Measurements from ENCODE around the gene EHBP1L1. TPM values are rescaled to one million over a fixed set of nuclear protein-coding genes. Genes with fewer than 3 reads are reported as not detected.

Gene EHBP1L1
- total and polyA plus RNA-seq, 9 donors = 21.7 to 63.0 (median 40.3) TPM

GRCh38 chr11:65633390-65634108, 57.7 kb downstream of the EHBP1L1 start:
- H3K36me3 ChIP-seq = no peaks in the 10 kb centered on the region
- no peak overlapping the region for H3K4me3 ChIP-seq
- WGBS, 3 donors = 84 to 87% (median 85%) methylated on average over 20 of the region's 20 CpGs
- H3K4me1 ChIP-seq (ENCODE audit: insufficient read depth) = peaks cover under 1% of the 10 kb centered on the region
- H3K27ac ChIP-seq = no peak overlapping the region
- TF ChIP-seq CTCF (IDR thresholded peaks at IDR 0.05) (no peak), POLR2A (IDR thresholded peaks at IDR 0.05) (no peak), EP300 (IDR thresholded peaks at IDR 0.05) (no peak)
- no peaks in the 10 kb centered on the region for H3K27me3 ChIP-seq
- DNase-seq = no peak
- no peaks in the 10 kb centered on the region for H3K9me3 ChIP-seq
- intact Hi-C loops (cut with DNase I) = loop anchor here in 1 of 4 donors (10.0 kb wide), 1 partner anchor 71 kb away; no protein-coding TSS in a partner anchor

- Histone ChIP-seq H3K4me1 (ENCODE audit: insufficient read depth) (peaks cover 4% of the 10 kb centered on the region), H3K36me3 (no peaks in the 10 kb centered on the region), H3K4me3 (no peak overlapping the region), H3K9me3 (no peaks in the 10 kb centered on the region), H3K27me3 (no peaks in the 10 kb centered on the region), H3K27ac (no peak overlapping the region)
- intact Hi-C loops (cut with DNase I) = loop anchor here in 1 of 4 donors (10.0 kb wide), 1 partner anchor 71 kb away; no protein-coding TSS in a partner anchor
- TF ChIP-seq POLR2A (IDR thresholded peaks at IDR 0.05) (no peak), CTCF (IDR thresholded peaks at IDR 0.05) (no peak), EP300 (IDR thresholded peaks at IDR 0.05) (no peak)
- DNase-seq = no peak
- WGBS, 3 donors = 84 to 87% (median 86%) methylated on average over 14 of the region's 14 CpGs
Measured at GRCh38 chr11:65634109-65634436, 58.2 kb downstream of the EHBP1L1 start.

GRCh38 chr11:65634440-65634839, 58.6 kb downstream of the EHBP1L1 start:
- TF ChIP-seq EP300 (IDR thresholded peaks at IDR 0.05) (no peak), CTCF (IDR thresholded peaks at IDR 0.05) (no peak), POLR2A (IDR thresholded peaks at IDR 0.05) (no peak)
- Histone ChIP-seq H3K4me3 (no peak overlapping the region), H3K36me3 (no peaks in the 10 kb centered on the region), H3K27ac (no peak overlapping the region), H3K9me3 (no peaks in the 10 kb centered on the region), H3K4me1 (ENCODE audit: insufficient read depth) (peaks cover 4% of the 10 kb centered on the region), H3K27me3 (no peaks in the 10 kb centered on the region)
- DNase-seq = no peak
- intact Hi-C loops (cut with DNase I) = loop anchor here in 1 of 4 donors (10.0 kb wide), 1 partner anchor 70 kb away; no protein-coding TSS in a partner anchor
- WGBS, 3 donors = 89 to 93% (median 92%) methylated on average over 11 of the region's 11 CpGs

- no peaks in the 10 kb centered on the region for H3K27me3 ChIP-seq
- WGBS, 3 donors = 90 to 92% (median 92%) methylated on average over 34 to 46 of the region's 46 CpGs
- intact Hi-C loops (cut with DNase I) = loop anchor here in 1 of 4 donors (10.0 kb wide), 1 partner anchor 70 kb away; no protein-coding TSS in a partner anchor
- H3K27ac ChIP-seq = no peak overlapping the region
- DNase-seq = peak in 1 of 5 donors; percentile 57
- no peak overlapping the region for H3K4me3 ChIP-seq
- H3K4me1 ChIP-seq (ENCODE audit: insufficient read depth) = peaks cover 4% of the 10 kb centered on the region
- H3K9me3 ChIP-seq = no peaks in the 10 kb centered on the region
- TF ChIP-seq CTCF (IDR thresholded peaks at IDR 0.05) (no peak), EP300 (IDR thresholded peaks at IDR 0.05) (no peak)
- no peaks in the 10 kb centered on the region for H3K36me3 ChIP-seq
Measured at GRCh38 chr11:65634905-65635731, 59.3 kb downstream of the EHBP1L1 start.

Measured in ovary (tissue), 9 donors.